IMR-90 (cell line): ENCODE data around the gene TERB1. TPM values are rescaled to one million over a fixed set of nuclear protein-coding genes. Genes with fewer than 3 reads are reported as not detected.

Experiments used
- ATAC-seq: fragments of 200-7000 bp; cut with Tn5 transposase; 2 replicates; pipeline ENCODE4 v1.9.1; 2020; ENCODE audit warnings: low read depth, mild to moderate bottlenecking, moderate library complexity
- BruUV-seq: library from RNA; stranded (reverse); fragments of 400-500 nt; replicated peaks from 2 replicates; lab custom pipeline; 2021; lab: Mats Ljungman, UMichigan
- CTCF ChIA-PET: fragments of 300-600 bp; formaldehyde crosslinking; extraction: SDS; loops from one replicate; lab custom pipeline; 2021; ENCODE audit warnings: antibody characterized with exemption; lab: Yijun Ruan, JAX
- POLR2A ChIA-PET: fragments of 300-600 bp; sonication (Branson Sonifier 250); formaldehyde crosslinking; loops from one replicate; lab custom pipeline; 2022; ENCODE audit warnings: antibody characterized with exemption; ENCODE audit not compliant: unreplicated experiment; lab: Charles Lee
- DNase-seq: peaks from one replicate; pipeline ENCODE4 v3.0.0; 2013
- H2AFZ ChIP-seq: replicated peaks from 2 replicates; pipeline ENCODE3; 2013; ENCODE audit warnings: low read length, mild to moderate bottlenecking; ENCODE audit not compliant: poor library complexity
- H2AK5ac ChIP-seq: 2 replicates; pipeline ENCODE4 v1.6.1; 2013; ENCODE audit warnings: low read depth, low read length, inconsistent platforms
- H2AK9ac ChIP-seq: replicated peaks from 2 replicates; pipeline ENCODE3; 2013; ENCODE audit warnings: mild to moderate bottlenecking, low read depth, low read length, moderate library complexity; ENCODE audit not compliant: poor library complexity
- H2BK120ac ChIP-seq: 2 replicates; pipeline ENCODE4 v1.6.1; 2013; ENCODE audit warnings: low read depth, low read length, inconsistent platforms
- H2BK15ac ChIP-seq: 3 replicates; pipeline ENCODE4 v1.6.1; 2013; ENCODE audit warnings: low read depth, low read length, inconsistent platforms
- H2BK20ac ChIP-seq: 2 replicates; pipeline ENCODE4 v1.6.1; 2013; ENCODE audit warnings: low read depth, mild to moderate bottlenecking, inconsistent platforms, low read length, moderate library complexity
- H2BK5ac ChIP-seq: 2 replicates; pipeline ENCODE4 v1.6.1; 2013; ENCODE audit warnings: mild to moderate bottlenecking, low read depth, low read length, inconsistent platforms; ENCODE audit not compliant: poor library complexity, severe bottlenecking
- H3K14ac ChIP-seq: replicated peaks from 2 replicates; pipeline ENCODE4 v1.6.1; 2013; ENCODE audit warnings: low read depth, low read length, inconsistent platforms
- H3K18ac ChIP-seq: 2 replicates; pipeline ENCODE4 v1.6.1; 2013; ENCODE audit warnings: low read depth, low read length, control low read depth
- H3K23ac ChIP-seq: 2 replicates; pipeline ENCODE4 v1.6.1; 2013; ENCODE audit warnings: low read depth, low read length, inconsistent platforms
- H3K27ac ChIP-seq: 2 replicates; pipeline ENCODE4 v1.5.1; 2013; ENCODE audit warnings: mild to moderate bottlenecking, control low read depth, low read length; ENCODE audit not compliant: insufficient read depth
- H3K27me3 ChIP-seq: 2 replicates; pipeline ENCODE4 v1.6.1; 2013; ENCODE audit warnings: low read length; ENCODE audit not compliant: control insufficient read depth, insufficient read depth
- H3K36me3 ChIP-seq: 2 replicates; pipeline ENCODE4 v1.6.1; 2013; ENCODE audit warnings: low read length, mixed read lengths; ENCODE audit not compliant: control insufficient read depth, insufficient read depth
- H3K4ac ChIP-seq: 2 replicates; pipeline ENCODE4 v1.6.1; 2013; ENCODE audit warnings: low read depth, low read length, inconsistent platforms
- H3K4me1 ChIP-seq: 2 replicates; pipeline ENCODE4 v1.6.1; 2013; ENCODE audit warnings: low read length, mixed read lengths; ENCODE audit not compliant: control insufficient read depth, insufficient read depth
- H3K4me2 ChIP-seq: 2 replicates; pipeline ENCODE4 v1.6.1; 2013; ENCODE audit warnings: low read depth, mild to moderate bottlenecking, control low read depth, low read length, moderate library complexity
- H3K4me3 ChIP-seq: 2 replicates; pipeline ENCODE4 v1.5.1; 2013; ENCODE audit warnings: low read depth, mild to moderate bottlenecking, control low read depth, low read length, moderate library complexity; ENCODE audit not compliant: insufficient read depth
- H3K56ac ChIP-seq: 2 replicates; pipeline ENCODE4 v1.6.1; 2013; ENCODE audit warnings: low read length, inconsistent platforms; ENCODE audit not compliant: insufficient read depth; ENCODE audit errors: extremely low read depth
- H3K79me1 ChIP-seq, 2 experiments: 2 replicates each; pipeline ENCODE4 v1.6.1; 2013; ENCODE audit warnings: low read length in 2 of 2, inconsistent platforms in 1 of 2, low read depth in 1 of 2
- H3K9ac ChIP-seq: 2 replicates; pipeline ENCODE4 v1.6.1; 2013; ENCODE audit warnings: low read depth, low read length, control low read depth
- H3K9me1 ChIP-seq: 2 replicates; pipeline ENCODE4 v1.6.1; 2013; ENCODE audit warnings: low read length, inconsistent platforms; ENCODE audit not compliant: insufficient read depth
- H3K9me3 ChIP-seq: 2 replicates; pipeline ENCODE4 v1.6.1; 2013; ENCODE audit warnings: low read length; ENCODE audit not compliant: control insufficient read depth, insufficient read depth
- H4K20me1 ChIP-seq: 2 replicates; pipeline ENCODE4 v1.6.1; 2013; ENCODE audit warnings: low read length, inconsistent platforms; ENCODE audit not compliant: insufficient read depth
- H4K5ac ChIP-seq: 2 replicates; pipeline ENCODE4 v1.6.1; 2013; ENCODE audit warnings: mild to moderate bottlenecking, low read depth, low read length, control low read depth
- H4K8ac ChIP-seq, 2 experiments: 2 replicates each; pipeline ENCODE4 v1.6.1; 2013; ENCODE audit warnings: low read depth in 2 of 2, low read length in 2 of 2, control low read depth in 1 of 2, inconsistent platforms in 1 of 2
- H4K91ac ChIP-seq: 2 replicates; pipeline ENCODE4 v1.6.1; 2013; ENCODE audit warnings: low read depth, low read length, inconsistent platforms; ENCODE audit not compliant: insufficient read depth
- BHLHE40 ChIP-seq: fragments of 150-350 bp; IDR thresholded peaks from 2 replicates; pipeline ENCODE4 v1.6.1; 2016; ENCODE audit warnings: mild to moderate bottlenecking, low read depth, low read length
- CEBPB ChIP-seq: IDR thresholded peaks from 2 replicates; pipeline ENCODE4 v1.6.1; 2012; ENCODE audit warnings: low read depth, low read length, improper control_type of control experiment
- CHD1 ChIP-seq: IDR thresholded peaks from 2 replicates; pipeline ENCODE4 v1.6.1; 2012; ENCODE audit warnings: low read depth, low read length, improper control_type of control experiment
- CTCF ChIP-seq: conservative IDR thresholded peaks from 2 replicates; pipeline ENCODE4 v1.5.1; 2012; ENCODE audit warnings: mild to moderate bottlenecking, low read depth, low read length, improper control_type of control experiment
- ELK1 ChIP-seq: fragments of 150-350 bp; IDR thresholded peaks from 2 replicates; pipeline ENCODE4 v1.6.1; 2016; ENCODE audit warnings: low read depth, mild to moderate bottlenecking, low read length, moderate library complexity, borderline replicate concordance
- FOS ChIP-seq: fragments of 150-350 bp; IDR thresholded peaks from 2 replicates; pipeline ENCODE4 v1.6.1; 2016; ENCODE audit warnings: low read depth, low read length
- MAFK ChIP-seq: IDR thresholded peaks from 2 replicates; pipeline ENCODE4 v1.6.1; 2012; ENCODE audit warnings: low read depth, low read length, improper control_type of control experiment
- MAZ ChIP-seq: IDR thresholded peaks from 2 replicates; pipeline ENCODE4 v1.6.1; 2012; ENCODE audit warnings: low read depth, mild to moderate bottlenecking, low read length, improper control_type of control experiment, moderate library complexity, borderline replicate concordance
- MXI1 ChIP-seq: IDR thresholded peaks from 2 replicates; pipeline ENCODE4 v1.6.1; 2012; ENCODE audit warnings: low read depth, mild to moderate bottlenecking, low read length, moderate library complexity, borderline replicate concordance
- NFE2L2 ChIP-seq: fragments of 150-350 bp; IDR thresholded peaks from 2 replicates; pipeline ENCODE4 v1.6.1; 2016; ENCODE audit warnings: low read depth, mild to moderate bottlenecking, low read length
- POLR2A ChIP-seq: IDR thresholded peaks from 2 replicates; pipeline ENCODE4 v1.6.1; 2012; ENCODE audit warnings: mild to moderate bottlenecking, low read depth, low read length
- RAD21 ChIP-seq: IDR thresholded peaks from 2 replicates; pipeline ENCODE4 v1.6.1; 2012; ENCODE audit warnings: low read length, improper control_type of control experiment
- RCOR1 ChIP-seq: IDR thresholded peaks from 2 replicates; pipeline ENCODE4 v1.6.1; 2012; ENCODE audit warnings: mild to moderate bottlenecking, low read length, improper control_type of control experiment; ENCODE audit not compliant: insufficient replicate concordance
- RFX5 ChIP-seq: IDR thresholded peaks from 2 replicates; pipeline ENCODE4 v1.8.0; 2012; ENCODE audit warnings: low read depth, mild to moderate bottlenecking, low read length, moderate library complexity
- SMC3 ChIP-seq: fragments of 150-350 bp; IDR thresholded peaks from 2 replicates; pipeline ENCODE4 v1.6.1; 2016; ENCODE audit warnings: low read depth, mild to moderate bottlenecking, antibody characterized with exemption, low read length, moderate library complexity
- USF2 ChIP-seq: fragments of 150-350 bp; IDR thresholded peaks from 2 replicates; pipeline ENCODE4 v1.6.1; 2017; ENCODE audit warnings: mild to moderate bottlenecking, antibody characterized with exemption, low read length, low read depth
- WGBS, 2 experiments: methylation state at CpG; one replicate each; pipeline versions ENCODE4 v1.1.5 to v1.1.7; 2013; ENCODE audit warnings: missing lambda C conversion rate in 2 of 2; ENCODE audit not compliant: insufficient read length in 1 of 2; ENCODE audit errors: extremely low coverage in 2 of 2; 5-methylcytosine and 5-hydroxymethylcytosine counted together
- dilution Hi-C: fragments of 300-500 bp; cut with HindIII; formaldehyde crosslinking; loops from one replicate; pipeline ENCODE4 v1.14.3; 2018; ENCODE audit warnings: low sequenced_read_pairs; ENCODE audit not compliant: unreplicated experiment
- in situ Hi-C: fragments of 300-500 bp; cut with MboI; formaldehyde crosslinking; loops from 3 replicates; pipeline ENCODE4 v1.14.3; 2019; ENCODE audit warnings: low sequenced_read_pairs, inconsistent platforms, mixed read lengths
- intact Hi-C: fragments of 100-400 bp; cut with micrococcal nuclease; formaldehyde crosslinking; loops from 2 replicates; pipeline ENCODE4 v1.10.0; 2022
- polyA plus RNA-seq, 3 experiments: library from polyadenylated mRNA; depleted of rRNA; stranded (reverse); fragments of >200 nt; gene quantifications; 2 replicates each; pipeline ENCODE4 v1.2.3, GENCODE V29; 2012; ENCODE audit warnings: low replicate concordance in 1 of 3
- total RNA-seq: library from RNA; depleted of rRNA; stranded (reverse); fragments of >200 nt; gene quantifications from 2 replicates; pipeline ENCODE4 v1.2.3, GENCODE V29; 2012

Gene TERB1
- total and polyA plus RNA-seq, 2 of the 4 experiments (the other 2 are of a cell fraction) = not detected

GRCh38 chr16:66717776-66718175, 83.6 kb downstream of the TERB1 start:
- CTCF ChIA-PET = interaction anchor here (0.6 kb wide), 1 partner anchor 33 kb away, joined by 3 read pairs; the partner anchor contains the start of gene DYNC1LI2
- no CpG with 5 or more reads among the region's 4 CpGs for WGBS, 2 experiments
- intact Hi-C loops (loop anchor here (1.0 kb wide), 1 partner anchor 109 kb away; no protein-coding TSS in a partner anchor), in situ Hi-C loops (no loop called here), dilution Hi-C loops (no loop called here)
- H3K4ac ChIP-seq = no peak overlapping the region
- H3K18ac ChIP-seq = no peak overlapping the region
- TF ChIP-seq FOS (no peak), RFX5 (no peak), SMC3 (no peak), ELK1 (no peak), BHLHE40 (no peak), CTCF (no peak), MXI1 (no peak), MAZ (no peak), RCOR1 (no peak), USF2 (no peak), RAD21 (no peak), POLR2A (no peak), CEBPB (no peak), NFE2L2 (no peak), MAFK (no peak), CHD1 (no peak)
- H4K20me1 ChIP-seq = peaks cover 4% of the 10 kb centered on the region; the same call in 1 of the 2 replicates
- BruUV-seq = no TSS peak
- no peak overlapping the region for H2AK5ac ChIP-seq
- H3K4me1 ChIP-seq = peaks cover 7% of the 10 kb centered on the region
- H4K8ac ChIP-seq = no peak overlapping the region
- H2BK120ac ChIP-seq = no peak overlapping the region
- H3K14ac ChIP-seq = no peak overlapping the region
- H3K36me3 ChIP-seq = peaks cover 8% of the 10 kb centered on the region
- peak overlapping the region; percentile 21 for H2BK5ac ChIP-seq
- no peak overlapping the region for H2BK20ac ChIP-seq
- peaks cover 6% of the 10 kb centered on the region for H3K9me1 ChIP-seq
- no peaks in the 10 kb centered on the region for H3K9me3 ChIP-seq
- no peak overlapping the region for H3K23ac ChIP-seq
- no peak overlapping the region for H3K4me3 ChIP-seq
- ATAC-seq = no peak
- no peak overlapping the region for H3K4me2 ChIP-seq
- no peak overlapping the region for H2AK9ac ChIP-seq
- no peak overlapping the region for H2BK15ac ChIP-seq
- H2AFZ ChIP-seq = no peak overlapping the region
- H3K27ac ChIP-seq = no peak overlapping the region
- H3K9ac ChIP-seq = no peak overlapping the region
- H3K27me3 ChIP-seq = no peaks in the 10 kb centered on the region
- H3K79me1 ChIP-seq = peaks cover 0 to 6% of the 10 kb centered on the region in 2 experiments; a peak in 1 of 4 replicates
- no peak overlapping the region for H3K56ac ChIP-seq
- DNase-seq = no peak
- no peak overlapping the region for H4K5ac ChIP-seq
- no peak overlapping the region for H4K91ac ChIP-seq
- POLR2A ChIA-PET = no interaction called here
